WTC11 (cell line): ENCODE measurements around the gene CTNNA3. TPM values are rescaled to one million over a fixed set of nuclear protein-coding genes. Genes with fewer than 3 reads are reported as not detected.

ENCODE experiments used
- ATAC-seq: fragments of 200-7000 bp; cut with Tn5 transposase; 2 replicates; pipeline ENCODE4 v1.10.0; 2021; ENCODE audit warnings: mild to moderate bottlenecking, moderate library complexity
- CTCF ChIA-PET: fragments of 300-600 bp; sonication (Branson Sonifier 250); formaldehyde crosslinking; loops from one replicate; lab custom pipeline; 2021; ENCODE audit warnings: antibody characterized with exemption; lab: Charles Lee
- POLR2A ChIA-PET: fragments of 350-600 bp; sonication (Branson Sonifier 250); formaldehyde crosslinking; loops from one replicate; lab custom pipeline; 2021; ENCODE audit warnings: antibody characterized with exemption; lab: Charles Lee
- DNase-seq: peaks from one replicate; pipeline ENCODE4 v3.0.0; 2021; ENCODE audit warnings: low spot score
- H3K27ac Mint-ChIP-seq: 2 replicates; pipeline ENCODE4 v1.8.0; 2021; ENCODE audit warnings: mixed read lengths
- H3K27me3 Mint-ChIP-seq: 2 replicates; pipeline ENCODE4 v1.8.0; 2021; ENCODE audit warnings: low read depth, mild to moderate bottlenecking, moderate library complexity, mixed read lengths
- H3K36me3 Mint-ChIP-seq: 2 replicates; pipeline ENCODE4 v1.8.0; 2021; ENCODE audit warnings: mixed read lengths
- H3K4me1 Mint-ChIP-seq: 2 replicates; pipeline ENCODE4 v1.8.0; 2022; ENCODE audit warnings: mixed read lengths
- H3K4me3 Mint-ChIP-seq: 2 replicates; pipeline ENCODE4 v1.8.0; 2021; ENCODE audit warnings: mild to moderate bottlenecking, moderate library complexity, mixed read lengths
- H3K9me3 Mint-ChIP-seq: 2 replicates; pipeline ENCODE4 v1.8.0; 2021; ENCODE audit warnings: mixed read lengths
- AFF4 ChIP-seq: sonication (generic); formaldehyde crosslinking; IDR thresholded peaks from 2 replicates; pipeline ENCODE4 v1.8.1; 2023; ENCODE audit warnings: mild to moderate bottlenecking, missing genetic modification reagents, borderline replicate concordance
- AR ChIP-seq: fragments of 250-450 bp; sonication (Bioruptor Pico); IDR thresholded peaks from 2 replicates; pipeline ENCODE4 v1.9.0; 2021; ENCODE audit warnings: mild to moderate bottlenecking
- ATF3 ChIP-seq: sonication (generic); formaldehyde crosslinking; conservative IDR thresholded peaks from 2 replicates; pipeline ENCODE4 v1.8.1; 2022; ENCODE audit warnings: mild to moderate bottlenecking, missing genetic modification reagents
- ATF6 ChIP-seq: sonication (generic); formaldehyde crosslinking; IDR thresholded peaks from 2 replicates; pipeline ENCODE4 v1.8.1; 2023; ENCODE audit warnings: mild to moderate bottlenecking, missing genetic modification reagents
- ELF4 ChIP-seq: sonication (generic); formaldehyde crosslinking; IDR thresholded peaks from 2 replicates; pipeline ENCODE4 v1.8.1; 2022; ENCODE audit warnings: low read depth, mild to moderate bottlenecking, moderate library complexity, missing genetic modification reagents
- ESRRA ChIP-seq: sonication (generic); formaldehyde crosslinking; IDR thresholded peaks from 2 replicates; pipeline ENCODE4 v1.8.1; 2022; ENCODE audit warnings: mild to moderate bottlenecking, missing genetic modification reagents, borderline replicate concordance
- FOXP4 ChIP-seq: sonication (generic); formaldehyde crosslinking; IDR thresholded peaks from 2 replicates; pipeline ENCODE4 v1.8.0; 2022; ENCODE audit warnings: mild to moderate bottlenecking, missing genetic modification reagents
- JUN ChIP-seq: sonication (generic); formaldehyde crosslinking; IDR thresholded peaks from 2 replicates; pipeline ENCODE4 v1.8.0; 2023; ENCODE audit warnings: mild to moderate bottlenecking, missing genetic modification reagents
- NR2C2 ChIP-seq: sonication (generic); formaldehyde crosslinking; IDR thresholded peaks from 2 replicates; pipeline ENCODE4 v1.8.0; 2022; ENCODE audit warnings: mild to moderate bottlenecking, missing genetic modification reagents
- RELA ChIP-seq: sonication (generic); formaldehyde crosslinking; IDR thresholded peaks from 2 replicates; pipeline ENCODE4 v1.8.1; 2022; ENCODE audit warnings: missing genetic modification reagents, mild to moderate bottlenecking, borderline replicate concordance
- TEAD1 ChIP-seq: sonication (generic); formaldehyde crosslinking; IDR thresholded peaks from 2 replicates; pipeline ENCODE4 v1.8.0; 2022; ENCODE audit warnings: mild to moderate bottlenecking, missing genetic modification reagents
- USF1 ChIP-seq: sonication (generic); formaldehyde crosslinking; IDR thresholded peaks from 2 replicates; pipeline ENCODE4 v1.8.0; 2022; ENCODE audit warnings: mild to moderate bottlenecking, missing genetic modification reagents
- ZBTB21 ChIP-seq: sonication (generic); formaldehyde crosslinking; IDR thresholded peaks from 2 replicates; pipeline ENCODE4 v1.8.1; 2023; ENCODE audit warnings: mild to moderate bottlenecking, missing genetic modification reagents, borderline replicate concordance
- ZBTB43 ChIP-seq: sonication (generic); formaldehyde crosslinking; IDR thresholded peaks from 2 replicates; pipeline ENCODE4 v1.8.1; 2023; ENCODE audit warnings: mild to moderate bottlenecking, missing genetic modification reagents
- ZNF232 ChIP-seq: sonication (generic); formaldehyde crosslinking; IDR thresholded peaks from 2 replicates; pipeline ENCODE4 v1.8.0; 2022; ENCODE audit warnings: mild to moderate bottlenecking, missing genetic modification reagents
- ZNF281 ChIP-seq: sonication (generic); formaldehyde crosslinking; IDR thresholded peaks from 2 replicates; pipeline ENCODE4 v1.8.0; 2023; ENCODE audit warnings: mild to moderate bottlenecking, missing genetic modification reagents
- ZNF512 ChIP-seq: sonication (generic); formaldehyde crosslinking; IDR thresholded peaks from 2 replicates; pipeline ENCODE4 v1.8.1; 2022; ENCODE audit warnings: missing genetic modification reagents, borderline replicate concordance
- ZSCAN18 ChIP-seq: fragments of 250-450 bp; sonication (Bioruptor Pico); IDR thresholded peaks from 2 replicates; pipeline ENCODE4 v2.1.2; 2022; ENCODE audit warnings: mild to moderate bottlenecking, moderate library complexity
- total RNA-seq: library from RNA; stranded (reverse); gene quantifications from 3 replicates; pipeline ENCODE4 v1.2.3, GENCODE V29; 2021

The CTNNA3 gene
- total RNA-seq, 1 experiment from 2014 or later, result 6.1 TPM

GRCh38 chr10:66680886-66681285 is 1015.1 kb downstream of the CTNNA3 start:
- H3K27ac Mint-ChIP-seq, result no peak overlapping the region
- ATAC-seq, result no peak
- CTCF ChIA-PET, result no interaction called here
- TF ChIP-seq RELA, result no peak
- TF ChIP-seq TEAD1 (CRISPR knock-in tag), result no peak
- TF ChIP-seq USF1 (CRISPR knock-in tag), result no peak
- TF ChIP-seq ZBTB21 (CRISPR knock-in tag), result no peak
- no peak for TF ChIP-seq AFF4 (CRISPR knock-in tag)
- TF ChIP-seq ATF3 (CRISPR knock-in tag), result no peak
- no peak for TF ChIP-seq JUN (CRISPR knock-in tag)
- TF ChIP-seq ELF4 (CRISPR knock-in tag), result no peak
- no peak for TF ChIP-seq ZNF281 (CRISPR knock-in tag)
- no peak for TF ChIP-seq ESRRA (CRISPR knock-in tag)
- no peak for TF ChIP-seq ZBTB43
- TF ChIP-seq AR (CRISPR knock-in tag), result no peak
- no peak for TF ChIP-seq FOXP4 (CRISPR knock-in tag)
- no peak for TF ChIP-seq NR2C2 (CRISPR knock-in tag)
- no peak for TF ChIP-seq ZSCAN18 (CRISPR knock-in tag)
- TF ChIP-seq ATF6 (CRISPR knock-in tag), result no peak
- TF ChIP-seq ZNF232 (CRISPR knock-in tag), result no peak
- TF ChIP-seq ZNF512 (CRISPR knock-in tag), result no peak

More at GRCh38 chr10:66680886-66681285, 1015.1 kb downstream of the CTNNA3 start:
- no peaks in the 10 kb centered on the region for H3K27me3 Mint-ChIP-seq
- H3K9me3 Mint-ChIP-seq, result 0 out of 2 replicates have a peak, but pooled peaks cover 7% of the 10 kb centered on the region
- H3K36me3 Mint-ChIP-seq, result no peaks in the 10 kb centered on the region
- DNase-seq, result no peak
- no peaks in the 10 kb centered on the region for H3K4me1 Mint-ChIP-seq
- POLR2A ChIA-PET, result no interaction called here
- H3K4me3 Mint-ChIP-seq, result no peak overlapping the region
